ENCODE data around the gene TACR1. TPM values are rescaled to one million over a fixed set of nuclear protein-coding genes. Genes with fewer than 3 reads are reported as not detected.

The TACR1 gene
- total and polyA plus RNA-seq, 2 donors (not counting 1 experiment from before 2014, with no cell fraction given): 0.01 to 0.05 TPM

DNA sequence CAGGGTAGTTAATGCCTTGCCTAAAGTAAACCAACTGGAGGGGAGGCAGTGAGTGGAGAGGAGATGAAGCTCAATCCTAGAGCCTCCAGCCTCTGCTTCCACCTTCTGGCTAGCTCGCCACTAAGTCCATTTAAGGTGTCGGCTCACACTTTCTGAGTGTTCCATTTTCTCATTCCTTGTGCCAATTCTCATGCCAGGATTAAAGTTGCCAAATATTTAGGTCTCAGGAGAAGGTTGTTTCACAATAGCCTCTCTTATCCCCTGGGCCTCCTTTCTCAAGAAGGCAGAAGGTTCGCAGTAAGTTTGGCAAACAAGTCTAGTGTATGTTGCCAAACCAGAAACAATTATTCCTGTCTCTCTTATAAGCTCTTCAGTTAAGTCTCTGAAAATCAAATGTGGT lies 57.2 kb downstream of the TACR1 start:
- H3K27ac Mint-ChIP-seq: no peak overlapping the region
- DNase-seq (no peak), ATAC-seq (ENCODE audit: low read depth) (no peak)
- Histone ChIP-seq H3K4me3 (ENCODE audit: control extremely low read depth in 1 of 5, extremely low read depth in 1 of 5, insufficient read depth in 1 of 5, low read depth in 2 of 5, low read length in 4 of 5) (no peak overlapping the region), H3K9me3 (ENCODE audit: control extremely low read depth in 1 of 3, control insufficient read depth in 2 of 3, insufficient read depth in 1 of 3, low read length in 2 of 3) (no peaks in the 10 kb centered on the region), H3K36me3 (replicated peaks in 1 of 2; ENCODE audit: control extremely low read depth in 1 of 2, control insufficient read depth in 1 of 2, extremely low read depth in 1 of 2, insufficient read depth in 2 of 2, low read length in 1 of 2) (no peaks in the 10 kb centered on the region), H4K20me1 (ENCODE audit: control insufficient read depth, insufficient read depth, low read length, poor library complexity, severe bottlenecking) (no peaks in the 10 kb centered on the region), H2AFZ (ENCODE audit: insufficient read depth, low read depth, low read length, poor library complexity, severe bottlenecking) (no peak overlapping the region), H3K9ac (ENCODE audit: low read length) (no peak overlapping the region), H3K4me2 (replicated peaks; ENCODE audit: low read depth, low read length, poor library complexity, severe bottlenecking) (no peak overlapping the region), H3K27ac (ENCODE audit: low read length in 2 of 2) (no peak overlapping the region), H3K27me3 (replicated peaks in 1 of 4; ENCODE audit: control extremely low read depth in 1 of 4, control insufficient read depth in 3 of 4, insufficient read depth in 4 of 4, low read length in 3 of 4) (no peaks in the 10 kb centered on the region), H3K4me1 (ENCODE audit: control insufficient read depth in 2 of 2, insufficient read depth in 2 of 2, low read length in 2 of 2) (no peaks in the 10 kb centered on the region), H3K79me2 (ENCODE audit: control insufficient read depth, insufficient read depth, low read length) (no peaks in the 10 kb centered on the region)
- H3K4me1 Mint-ChIP-seq: no peaks in the 10 kb centered on the region
- intact Hi-C loops (cut with micrococcal nuclease): no loop called here
- no peak overlapping the region for H3K4me3 Mint-ChIP-seq
- H3K27me3 Mint-ChIP-seq: peaks cover 19% of the 10 kb centered on the region
- 80% methylated on average over 1 of the region's 3 CpGs for WGBS (ENCODE audit: insufficient coverage)
- ChIA-PET CTCF (interaction anchor here (1.0 kb wide), 1 partner anchor 15 kb away, joined by 3 read pairs; no protein-coding TSS in a partner anchor), POLR2A (no interaction called here)
- TF ChIP-seq, protein P1, sequence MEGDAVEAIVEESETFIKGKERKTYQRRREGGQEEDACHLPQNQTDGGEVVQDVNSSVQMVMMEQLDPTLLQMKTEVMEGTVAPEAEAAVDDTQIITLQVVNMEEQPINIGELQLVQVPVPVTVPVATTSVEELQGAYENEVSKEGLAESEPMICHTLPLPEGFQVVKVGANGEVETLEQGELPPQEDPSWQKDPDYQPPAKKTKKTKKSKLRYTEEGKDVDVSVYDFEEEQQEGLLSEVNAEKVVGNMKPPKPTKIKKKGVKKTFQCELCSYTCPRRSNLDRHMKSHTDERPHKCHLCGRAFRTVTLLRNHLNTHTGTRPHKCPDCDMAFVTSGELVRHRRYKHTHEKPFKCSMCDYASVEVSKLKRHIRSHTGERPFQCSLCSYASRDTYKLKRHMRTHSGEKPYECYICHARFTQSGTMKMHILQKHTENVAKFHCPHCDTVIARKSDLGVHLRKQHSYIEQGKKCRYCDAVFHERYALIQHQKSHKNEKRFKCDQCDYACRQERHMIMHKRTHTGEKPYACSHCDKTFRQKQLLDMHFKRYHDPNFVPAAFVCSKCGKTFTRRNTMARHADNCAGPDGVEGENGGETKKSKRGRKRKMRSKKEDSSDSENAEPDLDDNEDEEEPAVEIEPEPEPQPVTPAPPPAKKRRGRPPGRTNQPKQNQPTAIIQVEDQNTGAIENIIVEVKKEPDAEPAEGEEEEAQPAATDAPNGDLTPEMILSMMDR (IDR thresholded peaks at IDR 0.05): no peak
- no peak for TF ChIP-seq EZH2 (IDR thresholded peaks at IDR 0.05; ENCODE audit: borderline replicate concordance, insufficient read depth, low read depth, low read length, poor library complexity, severe bottlenecking)
- no peaks in the 10 kb centered on the region for H3K9me3 Mint-ChIP-seq (ENCODE audit: insufficient read depth)

DNA sequence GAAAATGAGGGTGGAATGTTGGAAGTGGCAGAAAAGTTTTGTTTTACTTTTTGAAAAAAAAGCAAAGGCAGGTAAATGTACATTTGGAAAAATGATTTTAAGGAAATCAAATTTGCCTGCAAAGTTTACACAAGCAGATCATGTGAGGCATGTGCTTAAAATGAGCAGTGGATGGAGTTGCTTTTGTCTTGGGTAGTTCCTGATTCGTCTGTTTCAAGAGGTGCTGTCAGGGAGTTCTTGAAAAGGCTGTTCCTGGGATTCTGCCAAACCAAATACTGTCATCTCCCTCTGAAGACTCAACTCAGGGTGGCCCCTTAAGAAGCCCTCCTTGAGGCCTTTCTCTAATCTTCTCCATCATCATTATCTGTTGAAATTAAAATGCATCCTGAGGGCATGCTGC lies 59.0 kb downstream of the TACR1 start:
- Histone ChIP-seq H3K4me3 (ENCODE audit: control extremely low read depth in 1 of 5, extremely low read depth in 1 of 5, insufficient read depth in 1 of 5, low read depth in 2 of 5, low read length in 4 of 5) (no peak overlapping the region), H3K4me1 (ENCODE audit: control insufficient read depth in 2 of 2, insufficient read depth in 2 of 2, low read length in 2 of 2) (no peaks in the 10 kb centered on the region), H3K9me3 (ENCODE audit: control extremely low read depth in 1 of 3, control insufficient read depth in 2 of 3, insufficient read depth in 1 of 3, low read length in 2 of 3) (no peaks in the 10 kb centered on the region), H3K79me2 (ENCODE audit: control insufficient read depth, insufficient read depth, low read length) (no peaks in the 10 kb centered on the region), H3K36me3 (replicated peaks in 1 of 2; ENCODE audit: control extremely low read depth in 1 of 2, control insufficient read depth in 1 of 2, extremely low read depth in 1 of 2, insufficient read depth in 2 of 2, low read length in 1 of 2) (no peaks in the 10 kb centered on the region), H3K27me3 (replicated peaks in 1 of 4; ENCODE audit: control extremely low read depth in 1 of 4, control insufficient read depth in 3 of 4, insufficient read depth in 4 of 4, low read length in 3 of 4) (no peaks in the 10 kb centered on the region), H3K9ac (ENCODE audit: low read length) (no peak overlapping the region), H2AFZ (ENCODE audit: insufficient read depth, low read depth, low read length, poor library complexity, severe bottlenecking) (no peak overlapping the region), H3K4me2 (replicated peaks; ENCODE audit: low read depth, low read length, poor library complexity, severe bottlenecking) (no peak overlapping the region), H3K27ac (ENCODE audit: low read length in 2 of 2) (no peak overlapping the region), H4K20me1 (ENCODE audit: control insufficient read depth, insufficient read depth, low read length, poor library complexity, severe bottlenecking) (no peaks in the 10 kb centered on the region)
- no peak for DNase-seq
- POLR2A ChIA-PET: no interaction called here
- H3K4me3 Mint-ChIP-seq: no peak overlapping the region
- ATAC-seq (ENCODE audit: low read depth): no peak
- intact Hi-C loops (cut with micrococcal nuclease): no loop called here
- no peak overlapping the region for H3K27ac Mint-ChIP-seq
- H3K27me3 Mint-ChIP-seq: peaks cover 19% of the 10 kb centered on the region
- CTCF ChIA-PET: no interaction called here
- H3K9me3 Mint-ChIP-seq (ENCODE audit: insufficient read depth): no peaks in the 10 kb centered on the region
- no peaks in the 10 kb centered on the region for H3K4me1 Mint-ChIP-seq
- TF ChIP-seq, protein P1 (IDR thresholded peaks at IDR 0.05): no peak
- TF ChIP-seq EZH2 (IDR thresholded peaks at IDR 0.05; ENCODE audit: borderline replicate concordance, insufficient read depth, low read depth, low read length, poor library complexity, severe bottlenecking): no peak
- WGBS (ENCODE audit: insufficient coverage): 38% methylated on average over 1 of the region's 1 CpG

All from B cell (primary cell).